ENCODE results near the gene EPB41. TPM values are rescaled to one million over a fixed set of nuclear protein-coding genes. Genes with fewer than 3 reads are reported as not detected.

EPB41 gene
- polyA plus RNA-seq, 3 donors from 2014 or later, result 39.7 to 88.9 (median 59.4) TPM

DNA sequence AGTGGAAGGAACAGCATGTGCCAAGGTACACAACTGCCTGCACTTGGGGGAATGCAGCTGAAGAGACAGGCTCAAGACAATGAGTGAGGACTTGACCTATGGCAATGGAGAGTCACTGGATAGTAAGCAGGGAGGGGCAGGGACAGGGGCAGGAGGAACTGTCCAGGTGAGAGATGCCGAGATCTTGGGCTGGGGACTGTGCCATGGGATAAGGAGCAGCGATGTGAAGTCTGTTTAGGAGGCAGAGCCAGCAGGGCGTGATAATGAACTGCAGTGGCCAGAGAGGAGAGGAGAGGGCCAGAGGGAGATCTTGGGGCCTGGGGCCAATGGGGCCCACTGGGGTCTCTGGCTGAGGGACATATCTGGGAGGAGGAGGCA is 17.8 kb upstream of the EPB41 start:
- Mint-ChIP-seq H3K4me1 (peaks cover 21 to 34% of the 10 kb centered on the region in 2 donors), H3K36me3 (peaks cover 0 to 10% (median 0%) of the 10 kb centered on the region in 3 donors), H3K4me3 (no peak overlapping the region), H3K27me3 (ENCODE audit: low read depth in 3 of 3) (peaks cover 0 to 2% (median 0%) of the 10 kb centered on the region in 3 donors), H3K9me3 (no peaks in the 10 kb centered on the region), H3K27ac (peak overlapping the region in 3 of 6 donors; percentile 12 to 61 (median 60))
- DNase-seq, result no peak

DNA sequence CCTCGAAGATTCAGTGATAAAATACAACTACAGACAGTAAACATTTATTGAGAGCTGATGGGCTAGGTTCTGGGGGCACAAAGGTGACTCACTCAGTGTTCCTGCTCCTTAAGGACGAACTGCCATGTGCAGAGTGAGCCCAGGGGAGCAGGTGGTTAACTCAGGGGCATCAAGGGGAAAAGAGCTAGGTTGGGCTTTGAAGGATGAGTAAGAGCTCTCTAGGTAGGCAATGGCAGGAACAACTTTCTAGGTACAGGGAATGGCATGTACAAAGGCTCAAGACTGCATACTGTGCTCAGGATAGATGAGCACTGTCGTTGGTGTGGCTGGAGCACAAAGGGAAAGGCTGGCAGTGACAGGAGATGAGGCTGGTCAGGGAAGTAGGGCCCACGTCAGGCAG is 16.6 kb upstream of the EPB41 start:
- Mint-ChIP-seq H3K27ac (peak overlapping the region in 4 of 6 donors; percentile 23 to 58 (median 36)), H3K4me1 (peaks cover 21 to 34% of the 10 kb centered on the region in 2 donors), H3K4me3 (no peak overlapping the region), H3K27me3 (ENCODE audit: low read depth in 3 of 3) (no peaks in the 10 kb centered on the region), H3K9me3 (no peaks in the 10 kb centered on the region), H3K36me3 (peaks cover 0 to 10% (median 2%) of the 10 kb centered on the region in 3 donors)
- no peak for DNase-seq

GRCh38 chr1:28898405-28898881 is 15.9 kb upstream of the EPB41 start:
- DNase-seq, result no peak
- H3K27ac Mint-ChIP-seq, result peak overlapping the region in 5 of 6 donors; percentile 31 to 87 (median 49)
- no peak overlapping the region for H3K4me3 Mint-ChIP-seq
- H3K27me3 Mint-ChIP-seq (ENCODE audit: low read depth in 3 of 3), result no peaks in the 10 kb centered on the region
- H3K36me3 Mint-ChIP-seq, result peaks cover 0 to 10% (median 6%) of the 10 kb centered on the region in 3 donors
- no peaks in the 10 kb centered on the region for H3K9me3 Mint-ChIP-seq
- H3K4me1 Mint-ChIP-seq, result peaks cover 21 to 34% of the 10 kb centered on the region in 2 donors

DNA sequence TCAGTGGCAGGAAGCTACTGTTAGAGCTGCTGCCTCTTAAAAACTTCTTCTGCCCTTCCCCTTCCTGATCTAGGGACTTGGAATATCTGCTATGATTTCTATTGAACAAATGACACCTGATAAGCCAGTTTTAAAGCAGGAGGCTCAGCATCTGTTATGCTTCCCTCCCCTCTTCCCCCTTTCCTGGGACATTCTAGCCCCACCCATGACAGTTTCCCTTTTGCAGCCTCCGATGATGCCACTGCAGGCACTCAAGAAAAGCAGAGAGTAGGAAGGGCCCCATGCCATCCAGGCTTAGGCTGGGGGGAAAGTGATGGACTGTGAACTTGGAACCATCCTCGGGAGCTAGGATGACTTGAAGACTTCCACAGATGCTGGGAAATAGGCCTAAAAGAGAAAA is 15.1 kb upstream of the EPB41 start:
- no peak for DNase-seq
- peaks cover 19 to 34% of the 10 kb centered on the region in 2 donors for H3K4me1 Mint-ChIP-seq
- peak overlapping the region in 4 of 6 donors; percentile 4 to 87 (median 35) for H3K27ac Mint-ChIP-seq
- no peaks in the 10 kb centered on the region for H3K27me3 Mint-ChIP-seq (ENCODE audit: low read depth in 3 of 3)
- peaks cover 0 to under 1% (median 0%) of the 10 kb centered on the region in 6 donors for H3K9me3 Mint-ChIP-seq
- H3K36me3 Mint-ChIP-seq, result peaks cover 0 to 10% (median 9%) of the 10 kb centered on the region in 3 donors
- no peak overlapping the region for H3K4me3 Mint-ChIP-seq

- no peak overlapping the region for H3K4me3 Mint-ChIP-seq
- no peaks in the 10 kb centered on the region for H3K27me3 Mint-ChIP-seq (ENCODE audit: low read depth in 3 of 3)
- peaks cover 0 to 12% (median 10%) of the 10 kb centered on the region in 3 donors for H3K36me3 Mint-ChIP-seq
- no peak for DNase-seq
- H3K27ac Mint-ChIP-seq, result peak overlapping the region in 2 of 6 donors; percentile 23 to 32
- peaks cover 19 to 30% of the 10 kb centered on the region in 2 donors for H3K4me1 Mint-ChIP-seq
- H3K9me3 Mint-ChIP-seq, result peaks cover 0 to 2% (median 0%) of the 10 kb centered on the region in 6 donors
Observed at GRCh38 chr1:28900562-28900961, 13.8 kb upstream of the EPB41 start.

GRCh38 chr1:28902738-28903137 is 11.6 kb upstream of the EPB41 start:
- Mint-ChIP-seq H3K4me1 (peaks cover 13 to 22% of the 10 kb centered on the region in 2 donors), H3K4me3 (no peak overlapping the region), H3K27ac (no peak overlapping the region), H3K36me3 (peaks cover 0 to 12% (median 3%) of the 10 kb centered on the region in 3 donors), H3K27me3 (ENCODE audit: low read depth in 3 of 3) (no peaks in the 10 kb centered on the region), H3K9me3 (peaks cover 0 to 2% (median 0%) of the 10 kb centered on the region in 6 donors)
- no peak for DNase-seq

DNA sequence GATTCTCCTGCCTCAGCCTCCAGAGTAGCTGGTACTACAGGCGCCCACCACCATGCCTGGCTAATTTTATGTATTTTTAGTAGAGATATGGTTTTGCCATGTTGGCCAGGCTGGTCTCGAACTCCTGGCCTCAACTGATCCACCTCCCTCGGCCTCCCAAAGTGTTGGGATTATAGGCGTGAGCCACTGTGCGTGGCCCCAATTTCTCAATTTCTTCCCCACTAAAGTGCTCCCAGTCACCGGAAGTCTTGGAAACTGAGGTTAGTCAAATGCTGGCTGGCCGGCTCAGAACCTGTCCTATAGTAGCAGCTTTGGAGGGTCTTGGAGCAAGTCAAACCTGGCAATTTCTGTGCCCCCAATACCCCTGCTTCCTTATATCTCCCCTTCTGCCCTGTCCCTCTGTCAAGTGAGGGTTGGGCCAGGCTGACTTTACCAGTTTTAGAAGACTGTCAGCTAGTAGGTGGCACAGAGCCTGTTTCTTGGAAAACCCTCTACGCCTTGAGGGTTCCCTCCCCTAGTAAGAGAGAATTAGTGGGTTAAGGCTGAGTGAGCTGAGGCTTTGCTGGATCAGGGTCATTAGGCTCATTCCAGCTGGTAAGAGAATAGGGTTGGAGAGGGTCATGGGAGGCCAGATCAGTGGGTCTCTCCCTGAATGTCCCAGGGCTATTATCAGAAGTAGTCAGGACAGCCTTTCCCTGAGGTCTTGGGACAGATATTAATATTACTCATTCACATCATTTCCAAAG is 8.3 kb upstream of the EPB41 start:
- Mint-ChIP-seq H3K4me3 (no peak overlapping the region), H3K4me1 (no peaks in the 10 kb centered on the region), H3K36me3 (peaks cover 0 to 12% (median 0%) of the 10 kb centered on the region in 3 donors), H3K27me3 (ENCODE audit: low read depth in 3 of 3) (no peaks in the 10 kb centered on the region), H3K9me3 (peaks cover 0 to 2% (median 0%) of the 10 kb centered on the region in 6 donors), H3K27ac (no peak overlapping the region)
- no peak for DNase-seq

DNA sequence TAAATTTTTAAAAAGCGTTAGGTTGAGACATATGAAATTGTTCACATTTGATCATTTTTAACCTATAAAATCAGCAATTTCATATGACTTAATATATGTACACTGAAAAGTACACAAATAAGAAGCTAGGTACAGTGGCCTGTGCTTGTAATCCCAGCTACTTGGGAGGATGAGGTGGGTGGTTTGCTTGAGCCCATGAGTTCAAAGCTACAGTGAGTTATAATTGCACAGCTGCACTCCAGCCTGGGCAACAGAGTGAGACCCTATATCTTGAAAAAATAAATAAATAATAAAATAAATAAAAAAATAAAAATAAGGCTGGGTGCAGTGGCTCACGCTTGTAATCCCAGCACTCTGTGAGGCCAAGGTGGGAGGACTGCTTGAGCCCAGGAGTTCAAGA is 5.2 kb upstream of the EPB41 start:
- no peak for DNase-seq
- H3K27me3 Mint-ChIP-seq (ENCODE audit: low read depth in 3 of 3), result peaks cover 2 to 5% (median 3%) of the 10 kb centered on the region in 3 donors
- no peak overlapping the region for H3K27ac Mint-ChIP-seq
- H3K9me3 Mint-ChIP-seq, result peaks cover 0 to 2% (median 0%) of the 10 kb centered on the region in 6 donors
- peaks cover 8 to 9% of the 10 kb centered on the region in 2 donors for H3K4me1 Mint-ChIP-seq
- peaks cover 0 to 3% (median 0%) of the 10 kb centered on the region in 3 donors for H3K36me3 Mint-ChIP-seq
- H3K4me3 Mint-ChIP-seq, result no peak overlapping the region

DNA sequence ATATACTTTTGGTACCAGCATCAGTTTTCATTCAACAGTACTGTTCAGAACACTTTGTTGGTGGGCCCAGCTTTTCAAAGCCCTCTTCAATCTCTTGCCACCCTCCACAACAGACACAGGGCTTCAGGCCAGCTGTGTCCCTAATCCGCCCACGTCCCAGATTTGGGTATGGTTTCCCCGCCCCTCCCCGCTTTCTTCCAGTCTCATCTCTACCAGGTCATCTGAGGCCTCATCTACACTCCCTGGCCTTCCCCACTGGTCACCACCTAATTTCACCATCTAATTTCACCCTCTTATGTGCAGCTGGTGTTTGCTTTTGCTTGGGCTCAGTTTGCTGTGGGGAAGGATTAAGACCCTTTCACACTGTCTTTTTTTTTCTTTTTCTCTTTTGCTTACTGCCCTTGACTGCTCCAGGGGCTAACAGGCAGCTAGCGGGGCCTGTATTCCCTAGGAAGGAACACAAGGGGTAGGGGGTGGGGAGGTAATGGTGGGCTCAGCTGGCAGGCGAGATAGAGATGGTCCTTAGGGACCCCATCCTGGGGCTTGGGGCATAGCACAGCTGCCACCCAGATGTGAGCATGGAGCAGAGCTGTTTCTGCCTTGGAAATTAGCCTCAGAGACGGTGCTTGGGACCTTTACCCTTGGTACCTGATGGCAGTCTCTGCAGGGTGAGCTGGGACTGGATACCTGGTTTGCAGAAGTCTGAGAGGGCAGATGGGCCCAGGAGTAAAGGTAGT is 3.8 kb upstream of the EPB41 start:
- H3K4me1 Mint-ChIP-seq, result peaks cover 12 to 14% of the 10 kb centered on the region in 2 donors
- no peak overlapping the region for H3K4me3 Mint-ChIP-seq
- H3K27me3 Mint-ChIP-seq (ENCODE audit: low read depth in 3 of 3), result peaks cover 9 to 13% (median 9%) of the 10 kb centered on the region in 3 donors
- no peaks in the 10 kb centered on the region for H3K36me3 Mint-ChIP-seq
- H3K27ac Mint-ChIP-seq, result peak overlapping the region in 2 of 6 donors; percentile 63 to 70
- no peaks in the 10 kb centered on the region for H3K9me3 Mint-ChIP-seq
- DNase-seq, result no peak

- Mint-ChIP-seq H3K27ac (peak overlapping the region; percentile 68 to 93 (median 89)), H3K27me3 (ENCODE audit: low read depth in 3 of 3) (peaks cover 9 to 13% (median 9%) of the 10 kb centered on the region in 3 donors), H3K4me3 (peak overlapping the region; percentile 85 to 98 (median 90)), H3K36me3 (no peaks in the 10 kb centered on the region), H3K4me1 (peaks cover 45 to 47% of the 10 kb centered on the region in 2 donors), H3K9me3 (no peaks in the 10 kb centered on the region)
- no peak for DNase-seq
Observed at GRCh38 chr1:28913786-28914227, 562 bp upstream of the EPB41 start.

GRCh38 chr1:28915031-28915895 is 894 bp downstream of the EPB41 start:
- no peaks in the 10 kb centered on the region for H3K36me3 Mint-ChIP-seq
- H3K27ac Mint-ChIP-seq, result peak overlapping the region; percentile 89 to 96 (median 94)
- peaks cover 53 to 61% of the 10 kb centered on the region in 2 donors for H3K4me1 Mint-ChIP-seq
- DNase-seq, result peak; percentile 38 to 59 (median 56)
- peak overlapping the region; percentile 95 to 98 (median 97) for H3K4me3 Mint-ChIP-seq
- peaks cover 9 to 13% (median 9%) of the 10 kb centered on the region in 3 donors for H3K27me3 Mint-ChIP-seq (ENCODE audit: low read depth in 3 of 3)
- no peaks in the 10 kb centered on the region for H3K9me3 Mint-ChIP-seq

GRCh38 chr1:28917757-28918118 is 3.4 kb downstream of the EPB41 start:
- H3K36me3 Mint-ChIP-seq, result no peaks in the 10 kb centered on the region
- no peaks in the 10 kb centered on the region for H3K9me3 Mint-ChIP-seq
- peak overlapping the region in 5 of 6 donors; percentile 35 to 93 (median 71) for H3K27ac Mint-ChIP-seq
- H3K27me3 Mint-ChIP-seq (ENCODE audit: low read depth in 3 of 3), result peaks cover 9 to 13% (median 11%) of the 10 kb centered on the region in 3 donors
- H3K4me1 Mint-ChIP-seq, result peaks cover 55 to 71% of the 10 kb centered on the region in 2 donors
- H3K4me3 Mint-ChIP-seq, result peak overlapping the region; percentile 19 to 97 (median 44)
- DNase-seq, result no peak

- H3K27me3 Mint-ChIP-seq (ENCODE audit: low read depth in 3 of 3), result peaks cover 0 to 2% (median 0%) of the 10 kb centered on the region in 3 donors
- no peak overlapping the region for H3K4me3 Mint-ChIP-seq
- H3K36me3 Mint-ChIP-seq, result no peaks in the 10 kb centered on the region
- no peak for DNase-seq
- peak overlapping the region in 2 of 6 donors; percentile 46 to 51 for H3K27ac Mint-ChIP-seq
- no peaks in the 10 kb centered on the region for H3K9me3 Mint-ChIP-seq
- H3K4me1 Mint-ChIP-seq, result peaks cover 55 to 74% of the 10 kb centered on the region in 2 donors
Observed at GRCh38 chr1:28921286-28921869, 7.0 kb downstream of the EPB41 start.
